ENCODE data around the gene ATG2A. TPM values are rescaled to one million over a fixed set of nuclear protein-coding genes. Genes with fewer than 3 reads are reported as not detected.

Gene ATG2A
- total and polyA plus RNA-seq, 2 donors (not counting 3 experiments of a cell fraction or from before 2014, with no cell fraction given): 13.4 to 24.3 TPM

DNA sequence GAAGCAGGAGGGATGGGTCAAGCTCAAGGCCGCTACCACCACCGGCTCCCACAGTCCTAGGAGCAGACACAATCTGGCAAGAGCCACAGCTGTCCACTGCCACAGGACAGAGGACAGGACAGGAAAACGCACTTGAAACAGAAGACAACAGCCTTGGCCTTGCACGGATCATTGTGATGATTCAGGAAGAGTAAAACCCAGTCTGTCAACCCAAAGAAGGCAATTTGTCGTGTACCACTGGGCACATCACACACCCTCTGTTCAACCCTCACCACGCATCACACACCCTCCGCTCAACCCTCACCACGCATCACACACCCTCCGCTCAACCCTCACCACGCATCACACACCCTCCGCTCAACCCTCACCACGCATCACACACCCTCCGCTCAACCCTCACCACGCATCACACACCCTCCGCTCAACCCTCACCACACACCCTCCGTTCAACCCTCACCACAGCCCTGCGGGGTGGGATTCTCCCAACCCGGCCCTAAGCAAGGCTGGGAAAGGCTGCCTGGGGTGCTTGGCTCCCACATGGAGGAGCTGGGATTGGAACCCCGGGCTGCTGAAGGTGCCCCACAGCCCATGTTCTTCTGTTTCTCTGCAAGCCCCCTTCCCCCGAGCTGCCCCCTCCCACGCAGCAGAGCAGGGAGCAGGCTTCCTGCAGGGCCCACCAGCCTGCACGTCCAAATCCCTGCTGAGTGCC is 61.3 kb downstream of the ATG2A start:
- ChIA-PET POLR2A (interaction anchor here (1.0 to 2.8 kb wide), 6 partner anchors 9 to 22 kb away, joined by 3 to 18 read pairs (median 9); partner anchors contain the start of gene EHD1), CTCF (interaction anchor here (0.6 to 9.1 kb wide), 12 partner anchors 8 to 76 kb away, joined by 3 to 101 read pairs (median 6); partner anchors contain the start of genes CDC42BPG and EHD1)
- H3K36me3 ChIP-seq (ENCODE audit: control insufficient read depth in 2 of 2, extremely low read depth in 1 of 2, insufficient read depth in 2 of 2, low read length in 2 of 2): peaks cover 0 to 21% of the 10 kb centered on the region in 2 experiments
- H3K27me3 ChIP-seq (ENCODE audit: control insufficient read depth in 2 of 2, insufficient read depth in 2 of 2, low read length in 2 of 2): no peaks in the 10 kb centered on the region
- H3K27ac ChIP-seq (ENCODE audit: insufficient read depth, low read depth, low read length): peak overlapping the region; percentile 74
- dilution Hi-C loops (cut with MboI; ENCODE audit: extremely low pct_ligation_motif_present, low sequenced_read_pairs): no loop called here
- H3K9ac ChIP-seq (replicated peaks; ENCODE audit: extremely low read depth, insufficient read depth, low read length): peak overlapping the region; percentile 4
- intact Hi-C loops (cut with micrococcal nuclease): loop anchor here (1.0 to 2.0 kb wide), 3 partner anchors 14 to 61 kb away; partner anchors contain the start of genes ATG2A and EHD1
- no peak for TF ChIP-seq POLR2A (IDR thresholded peaks at IDR 0.05; ENCODE audit: low read depth, low read length)
- TF ChIP-seq CTCF (IDR thresholded peaks at IDR 0.05; ENCODE audit: extremely low read depth in 1 of 2, insufficient read depth in 1 of 2, low read depth in 1 of 2, low read length in 2 of 2): no peak
- no peak for TF ChIP-seq EZH2 (IDR thresholded peaks at IDR 0.05; ENCODE audit: borderline replicate concordance, low read depth, low read length, severe bottlenecking)
- no peak for TF ChIP-seq MYC (IDR thresholded peaks at IDR 0.05; ENCODE audit: low read depth, low read length)
- no peak for TF ChIP-seq JUN (IDR thresholded peaks at IDR 0.05; ENCODE audit: borderline replicate concordance, insufficient read depth, insufficient read length, low read depth)
- TF ChIP-seq, protein P1, sequence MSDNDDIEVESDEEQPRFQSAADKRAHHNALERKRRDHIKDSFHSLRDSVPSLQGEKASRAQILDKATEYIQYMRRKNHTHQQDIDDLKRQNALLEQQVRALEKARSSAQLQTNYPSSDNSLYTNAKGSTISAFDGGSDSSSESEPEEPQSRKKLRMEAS (IDR thresholded peaks at IDR 0.05; ENCODE audit: insufficient read depth, insufficient read length): no peak
- no peak for TF ChIP-seq FOS (IDR thresholded peaks at IDR 0.05; ENCODE audit: borderline replicate concordance, insufficient read depth, low read length)
- no peak for TF ChIP-seq GATA2 (IDR thresholded peaks at IDR 0.05; ENCODE audit: insufficient read depth, insufficient read length, low read depth, low read length)
- TF ChIP-seq POLR2AphosphoS5 (IDR thresholded peaks at IDR 0.05; ENCODE audit: insufficient read depth, low read depth, low read length): no peak
- peaks cover 28% of the 10 kb centered on the region for H3K79me2 ChIP-seq (ENCODE audit: control insufficient read depth, insufficient read depth, low read length)
- peaks cover 37% of the 10 kb centered on the region for H3K4me1 ChIP-seq (ENCODE audit: control insufficient read depth, extremely low read depth, insufficient read depth, low read length)
- no peak for DNase-seq (ENCODE audit: low read depth, low spot score)
- no peaks in the 10 kb centered on the region for H3K9me3 ChIP-seq (replicated peaks; ENCODE audit: control insufficient read depth, insufficient read depth, low read length)
- H3K4me3 ChIP-seq (replicated peaks in 1 of 3; ENCODE audit: insufficient read depth in 1 of 3, low read depth in 1 of 3, low read length in 3 of 3): no peak overlapping the region
- no peak overlapping the region for H3K4me2 ChIP-seq (ENCODE audit: insufficient read depth, low read length)
- H4K20me1 ChIP-seq (replicated peaks; ENCODE audit: control insufficient read depth, extremely low read depth, insufficient read depth, low read length): no peaks in the 10 kb centered on the region
- H2AFZ ChIP-seq (ENCODE audit: low read depth, low read length): no peak overlapping the region
- H3K9me1 ChIP-seq (replicated peaks; ENCODE audit: control insufficient read depth, extremely low read depth, insufficient read depth, low read length): no peaks in the 10 kb centered on the region
- FAIRE-seq: no peak
- BruUV-seq (replicated peaks): no TSS peak
